HG03520 (cell line): ENCODE results near the gene PITHD1.
A peak's percentile ranks its signal among the peaks of the same experiment; 100 is the strongest.
"Not testable (repeated sequence)": the region's sequence is repeated elsewhere in the genome, so short reads cannot be mapped to it uniquely, and the experiment has no call there.

ENCODE experiments used
- ATAC-seq: cut with Tn5 transposase; IDR thresholded peaks from one replicate; pipeline ENCODE4 v1.9.1; 2021; ENCODE audit warnings: mild to moderate bottlenecking, moderate library complexity; ENCODE audit not compliant: unreplicated experiment

PITHD1 gene

DNA sequence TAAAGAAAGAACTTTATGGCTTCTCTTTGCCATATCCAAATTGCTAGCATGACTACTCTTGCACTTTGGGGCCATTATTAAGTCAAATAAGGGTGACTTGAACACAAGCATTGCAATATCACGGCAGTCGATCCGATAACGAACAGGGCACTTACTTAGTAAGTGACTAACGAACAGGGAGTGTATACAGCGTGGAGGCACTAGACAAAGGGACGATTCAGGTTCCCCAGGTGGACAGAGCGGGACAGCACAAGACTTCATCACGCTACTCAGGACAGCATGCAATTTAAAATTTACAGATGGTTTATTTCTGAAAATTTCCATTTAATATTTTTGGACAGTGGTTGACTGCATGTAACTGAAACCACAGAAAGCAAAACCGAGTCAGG, 5.4 kb upstream of the PITHD1 start:
- ATAC-seq = no peak

DNA sequence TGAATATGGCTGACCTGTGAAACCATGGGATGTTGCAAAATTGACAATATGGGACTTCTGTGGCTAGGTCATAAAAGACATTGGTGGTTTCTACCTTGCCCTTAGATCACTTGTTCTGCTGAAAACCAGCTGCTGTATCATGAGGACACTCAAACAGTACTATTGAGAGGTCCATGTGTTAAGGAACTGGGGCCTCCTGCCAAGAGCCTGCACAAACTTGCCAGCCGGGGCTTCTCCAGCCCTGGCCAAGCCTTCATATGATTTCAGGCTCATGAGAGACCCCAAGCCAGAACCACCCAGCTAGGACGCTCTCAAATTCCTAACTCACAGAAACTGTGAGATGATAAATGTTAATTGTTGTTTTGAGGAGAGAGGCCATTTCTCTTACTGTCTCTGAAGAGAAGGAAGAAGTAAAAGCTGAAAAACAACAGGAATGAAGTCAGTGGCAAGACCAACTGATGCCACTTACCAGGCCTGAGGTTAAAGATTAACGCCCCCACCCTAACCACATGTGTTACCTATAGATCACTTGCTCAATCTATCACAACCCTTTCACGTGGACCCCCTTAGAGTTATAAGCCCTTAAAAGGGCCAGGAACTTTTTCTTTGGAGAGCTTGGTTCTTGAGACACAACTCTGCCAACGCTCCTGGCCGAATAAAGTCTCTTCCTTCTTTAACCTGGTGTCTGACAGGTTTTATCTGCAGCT, 3.9 kb upstream of the PITHD1 start:
- no peak for ATAC-seq

DNA sequence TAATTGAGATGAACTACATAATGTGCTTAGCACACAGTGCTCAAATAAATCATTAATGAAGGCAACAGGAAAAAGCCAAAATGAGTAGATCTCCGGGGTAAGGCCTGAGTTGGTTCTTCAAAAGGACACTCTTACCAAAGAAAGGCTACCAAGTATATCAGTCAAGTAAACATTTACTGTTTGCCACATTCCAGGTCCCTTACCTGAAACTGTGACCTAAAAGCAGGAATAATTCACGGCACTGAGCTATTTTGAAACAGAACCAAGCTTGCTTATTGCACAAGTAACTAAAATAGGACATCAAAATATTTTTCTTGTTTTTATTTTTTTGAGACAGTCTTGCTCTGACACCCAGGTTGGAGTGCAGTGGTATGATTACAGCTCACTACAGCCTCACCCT, 2.0 kb upstream of the PITHD1 start:
- ATAC-seq = no peak

DNA sequence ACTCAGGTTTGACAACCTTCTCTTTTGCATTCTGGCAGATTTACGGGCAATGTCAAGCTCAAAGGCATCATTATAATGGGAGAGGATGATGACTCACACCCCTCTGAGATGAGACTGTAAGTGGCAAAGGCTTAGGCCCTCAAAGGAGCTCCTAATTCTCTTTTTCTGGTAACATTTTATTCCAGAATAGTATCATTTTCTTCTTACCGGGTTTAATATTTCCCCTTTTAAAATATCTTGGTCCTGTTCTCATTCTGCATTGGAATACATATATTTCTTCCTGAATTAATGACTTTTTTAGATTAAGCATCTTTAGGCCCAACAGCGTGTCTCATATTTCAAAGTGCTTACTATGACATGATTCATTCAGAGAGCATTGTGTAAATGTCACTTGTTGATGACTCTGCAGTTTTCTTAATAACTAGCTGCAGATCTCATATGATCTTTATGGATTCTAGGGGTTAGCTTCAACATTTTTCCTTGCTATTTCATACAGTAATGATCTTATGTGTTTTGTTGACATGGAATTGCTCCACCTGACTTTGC, 1.7 kb downstream of the PITHD1 start:
- no peak for ATAC-seq

DNA sequence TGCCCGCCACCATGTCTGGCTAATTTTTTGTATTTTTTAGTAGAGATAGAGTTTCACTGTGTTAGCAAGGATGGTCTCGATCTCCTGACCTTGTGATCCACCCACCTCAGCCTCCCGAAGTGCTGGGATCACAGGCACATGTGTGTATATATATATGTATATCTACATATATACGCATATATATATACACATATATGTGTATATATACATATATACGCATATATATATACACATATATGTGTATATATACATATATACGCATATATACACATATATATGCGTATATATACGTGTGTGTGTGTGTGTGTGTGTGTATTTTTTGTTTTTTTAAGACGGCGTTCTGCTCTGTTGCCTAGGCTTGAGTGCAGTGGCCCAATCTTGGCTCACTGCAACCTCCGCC, 4.9 kb downstream of the PITHD1 start:
- not testable (repeated sequence) for ATAC-seq

DNA sequence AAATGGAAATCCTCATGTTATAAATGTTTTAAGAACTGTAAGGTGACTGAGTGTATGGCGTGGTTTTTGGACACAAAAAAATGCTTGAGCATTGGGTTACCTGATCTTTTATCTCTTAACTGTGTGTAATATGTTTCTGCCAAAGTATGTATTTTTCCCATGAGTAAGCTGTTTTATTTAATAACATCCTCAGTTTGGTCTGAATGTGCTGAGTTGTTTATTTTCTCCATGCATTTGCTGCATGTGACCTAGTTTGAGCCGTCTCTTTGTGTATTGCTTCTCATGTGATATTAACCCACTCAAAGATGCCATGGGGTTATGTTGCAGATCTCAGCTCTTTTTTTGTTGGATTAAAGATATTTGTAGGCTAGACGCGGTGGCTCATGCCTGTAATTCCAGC, 6.6 kb downstream of the PITHD1 start:
- ATAC-seq = no peak

DNA sequence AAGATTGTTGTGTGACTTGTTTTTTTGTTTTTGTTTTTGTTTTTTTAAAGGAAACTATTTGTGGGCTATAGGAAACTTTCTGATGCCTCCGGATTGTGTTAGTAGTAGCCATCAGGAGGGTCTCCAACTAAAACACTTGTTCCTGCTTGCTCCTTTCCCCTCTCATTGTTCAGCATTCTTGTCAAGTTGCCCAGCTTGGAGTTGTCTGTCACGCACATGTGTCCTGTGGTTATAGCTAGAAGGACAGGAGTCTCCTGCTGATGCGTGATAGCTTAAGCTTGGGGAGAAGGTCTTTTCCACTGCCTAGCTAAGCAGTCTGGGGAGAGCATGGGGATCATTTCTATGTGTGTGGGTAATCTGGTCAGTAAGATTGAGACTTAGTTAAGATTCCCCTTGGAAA, 9.5 kb downstream of the PITHD1 start:
- ATAC-seq = no peak

DNA sequence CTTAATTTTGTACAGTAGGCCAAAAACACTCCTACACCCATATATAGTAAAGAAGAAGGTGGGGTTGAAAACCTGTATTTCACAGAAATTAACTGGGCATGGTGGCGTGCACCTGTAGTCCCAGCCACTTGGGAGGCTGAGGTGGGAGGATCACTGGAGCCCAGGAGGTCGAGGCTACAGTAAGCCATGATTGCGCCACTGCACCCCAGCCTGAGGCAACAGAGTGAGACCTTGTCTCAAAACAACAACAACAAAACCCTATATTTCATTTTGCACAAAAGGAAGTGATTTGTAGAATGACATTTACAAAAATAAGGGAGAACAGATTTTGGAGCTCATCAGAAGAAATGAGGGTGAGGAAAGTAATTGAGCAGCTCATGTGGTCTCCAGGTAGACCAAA, 10.5 kb downstream of the PITHD1 start:
- no peak for ATAC-seq

DNA sequence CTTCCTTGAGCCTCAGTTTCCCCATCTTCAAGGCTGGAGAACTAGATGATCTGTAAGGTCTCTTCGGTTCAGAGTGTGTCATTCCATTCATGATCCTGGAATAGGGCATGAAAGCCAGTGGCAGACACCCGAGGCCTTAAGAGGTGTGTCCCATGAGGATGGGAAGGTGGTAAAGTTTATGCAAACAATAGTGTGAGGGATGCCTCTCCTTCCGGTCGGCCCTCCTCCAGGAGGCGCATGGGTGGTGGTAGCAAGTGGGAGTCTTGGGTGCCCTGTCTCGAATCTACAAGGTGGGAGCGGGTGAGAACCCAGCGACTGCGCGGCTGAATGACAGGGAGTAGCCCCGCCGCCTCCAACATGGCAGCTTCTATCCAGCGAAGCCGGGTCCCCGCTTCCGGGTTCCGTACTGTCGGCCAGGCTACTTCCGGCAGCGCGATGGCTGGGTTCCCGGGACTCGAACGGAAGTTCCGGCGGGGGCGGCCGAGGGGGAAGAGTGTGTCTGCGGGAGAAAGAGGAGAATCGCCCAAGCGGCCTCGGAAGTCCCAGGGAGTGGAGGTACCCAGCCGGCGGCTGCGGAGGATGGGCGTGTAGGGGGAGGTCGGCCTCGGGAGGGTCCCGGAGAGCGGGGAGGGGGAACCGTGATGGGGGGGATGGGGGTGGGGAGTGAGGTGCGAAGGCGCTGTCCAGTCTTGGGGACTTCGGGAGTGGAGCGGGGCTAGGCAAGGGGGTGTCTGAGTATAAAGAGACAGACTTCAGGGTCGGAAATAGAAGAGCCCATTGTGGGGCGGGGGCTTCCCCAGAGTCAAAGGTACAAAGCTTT, 12.7 kb downstream of the PITHD1 start, which contains the start of gene LYPLA2:
LYPLA2 (plus strand) TSS at position 450 of the 820 bp plus-strand sequence. CDS start 1,538 bp downstream, outside the sequence.
- ATAC-seq = peak; percentile 78

DNA sequence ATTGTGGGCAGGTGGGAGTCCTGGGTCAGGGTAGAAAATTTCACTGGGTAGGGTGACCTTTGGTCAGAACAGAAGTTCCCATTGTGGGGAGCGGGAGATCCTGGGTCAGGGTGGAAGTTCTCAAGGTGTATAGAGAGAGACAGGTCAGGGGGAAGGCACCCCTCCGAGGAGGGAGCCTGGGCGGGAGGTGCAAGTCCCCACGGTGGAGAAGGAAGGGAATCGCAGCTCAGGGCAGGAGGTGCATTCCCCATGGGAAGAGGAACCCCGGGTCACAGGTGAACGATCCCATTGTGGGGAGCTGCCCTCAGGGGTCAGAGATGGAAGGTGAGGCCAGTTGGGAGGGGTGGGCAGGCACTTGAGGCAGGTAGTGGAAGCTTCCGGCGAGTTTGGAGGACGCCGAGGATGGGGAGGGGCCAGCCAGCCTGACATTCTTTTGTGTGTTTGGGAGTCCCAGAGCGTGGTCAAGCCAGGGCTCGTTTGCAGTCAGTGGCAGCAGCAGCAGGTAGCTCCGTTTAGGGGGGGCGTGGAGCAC, 13.4 kb downstream of the PITHD1 start:
- no peak for ATAC-seq

DNA sequence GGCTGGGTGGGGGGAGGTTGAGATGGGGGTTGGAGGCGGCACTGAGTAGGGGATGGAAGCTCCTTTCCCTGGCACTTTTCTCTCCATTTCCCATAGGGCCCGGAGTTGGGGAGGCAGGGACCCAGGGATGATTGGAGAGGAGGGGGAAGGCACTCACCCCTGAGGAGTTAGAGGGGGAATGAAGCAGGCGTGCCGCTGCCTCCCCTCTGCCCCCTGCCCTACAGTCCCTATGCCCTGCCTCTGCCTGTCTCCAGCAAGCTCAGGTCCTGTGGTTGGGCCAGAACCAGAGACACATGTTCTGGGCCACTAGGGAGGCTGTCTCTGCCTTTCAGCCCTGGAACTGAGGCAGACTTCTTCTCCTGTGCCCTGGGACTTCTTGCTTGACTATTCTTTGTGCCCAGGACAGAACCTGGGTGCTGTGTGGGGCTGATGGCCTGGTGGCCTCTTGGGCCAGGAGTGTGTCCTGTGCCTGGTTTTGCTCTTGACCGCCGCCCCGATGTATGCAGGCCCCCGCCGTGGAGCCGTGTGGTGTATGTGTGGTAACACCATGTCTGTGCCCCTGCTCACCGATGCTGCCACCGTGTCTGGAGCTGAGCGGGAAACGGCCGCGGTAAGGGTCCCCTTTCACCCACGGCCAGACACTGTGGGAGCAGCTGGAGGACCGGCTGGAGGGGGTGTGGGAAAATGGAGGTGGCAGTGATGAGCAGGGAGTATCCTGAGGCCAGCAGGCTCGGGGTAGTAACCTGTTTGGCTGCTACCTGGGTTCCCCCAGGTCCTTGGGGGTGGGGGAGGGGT, 14.1 kb downstream of the PITHD1 start:
- ATAC-seq = no peak

DNA sequence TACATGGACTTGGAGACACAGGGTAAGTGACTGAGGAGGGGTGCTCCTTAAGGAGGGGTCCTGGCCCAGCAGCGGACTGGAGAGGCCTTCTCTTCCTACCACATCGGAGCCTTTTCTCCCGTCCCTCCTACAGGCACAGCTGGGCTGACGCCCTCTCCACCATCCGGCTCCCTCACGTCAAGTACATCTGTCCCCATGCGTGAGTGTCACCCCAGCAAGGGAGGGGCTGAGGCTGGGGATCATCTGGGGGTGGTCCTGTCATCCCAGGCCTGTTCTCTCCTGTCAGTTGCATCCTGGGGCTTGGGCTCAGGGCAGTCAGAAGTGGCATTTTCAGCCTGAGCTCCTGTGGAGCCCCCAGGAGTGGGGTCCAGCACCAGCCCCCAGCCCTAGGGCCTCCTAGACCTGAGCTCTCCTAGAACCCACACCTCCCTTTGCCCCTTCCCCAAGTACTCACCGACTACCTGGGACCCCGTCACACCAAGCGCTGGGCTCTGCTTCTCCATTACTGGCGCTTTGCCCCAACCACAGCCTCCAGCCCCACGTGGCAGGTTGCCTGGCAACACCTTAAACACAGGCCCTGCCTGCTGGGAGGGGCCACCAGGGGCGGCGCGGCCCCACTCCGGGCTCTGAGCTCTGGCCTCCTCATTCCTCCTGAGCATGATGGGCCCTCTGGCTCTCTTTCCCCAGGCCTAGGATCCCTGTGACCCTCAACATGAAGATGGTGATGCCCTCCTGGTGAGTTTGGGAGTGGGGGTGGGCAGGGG, 15.0 kb downstream of the PITHD1 start:
- no peak for ATAC-seq

DNA sequence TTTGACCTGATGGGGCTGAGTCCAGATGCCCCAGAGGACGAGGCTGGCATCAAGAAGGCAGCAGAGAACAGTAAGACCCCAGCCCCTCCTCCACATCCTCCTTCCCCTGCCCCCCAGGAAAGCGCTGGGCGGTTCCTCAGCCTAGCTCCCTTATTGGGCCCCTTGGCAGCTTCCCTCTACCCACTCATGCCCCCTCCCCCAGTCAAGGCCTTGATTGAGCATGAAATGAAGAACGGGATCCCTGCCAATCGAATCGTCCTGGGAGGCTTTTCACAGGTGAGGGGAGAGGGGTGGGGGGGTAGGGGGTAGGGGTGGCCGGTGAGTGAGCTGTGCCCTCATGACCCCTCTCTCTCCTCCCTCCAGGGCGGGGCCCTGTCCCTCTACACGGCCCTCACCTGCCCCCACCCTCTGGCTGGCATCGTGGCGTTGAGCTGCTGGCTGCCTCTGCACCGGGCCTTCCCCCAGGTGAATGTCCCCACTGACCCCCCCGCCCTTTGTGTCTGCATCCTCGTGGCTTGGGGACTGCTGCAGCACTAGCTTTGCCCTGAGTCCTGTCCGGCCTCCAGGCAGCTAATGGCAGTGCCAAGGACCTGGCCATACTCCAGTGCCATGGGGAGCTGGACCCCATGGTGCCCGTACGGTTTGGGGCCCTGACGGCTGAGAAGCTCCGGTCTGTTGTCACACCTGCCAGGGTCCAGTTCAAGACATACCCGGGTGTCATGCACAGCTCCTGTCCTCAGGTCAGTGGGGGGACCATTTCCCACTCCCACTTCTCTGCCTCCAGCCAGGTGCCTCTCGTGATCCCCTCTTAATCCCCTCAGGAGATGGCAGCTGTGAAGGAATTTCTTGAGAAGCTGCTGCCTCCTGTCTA, 15.9 kb downstream of the PITHD1 start:
- no peak for ATAC-seq

DNA sequence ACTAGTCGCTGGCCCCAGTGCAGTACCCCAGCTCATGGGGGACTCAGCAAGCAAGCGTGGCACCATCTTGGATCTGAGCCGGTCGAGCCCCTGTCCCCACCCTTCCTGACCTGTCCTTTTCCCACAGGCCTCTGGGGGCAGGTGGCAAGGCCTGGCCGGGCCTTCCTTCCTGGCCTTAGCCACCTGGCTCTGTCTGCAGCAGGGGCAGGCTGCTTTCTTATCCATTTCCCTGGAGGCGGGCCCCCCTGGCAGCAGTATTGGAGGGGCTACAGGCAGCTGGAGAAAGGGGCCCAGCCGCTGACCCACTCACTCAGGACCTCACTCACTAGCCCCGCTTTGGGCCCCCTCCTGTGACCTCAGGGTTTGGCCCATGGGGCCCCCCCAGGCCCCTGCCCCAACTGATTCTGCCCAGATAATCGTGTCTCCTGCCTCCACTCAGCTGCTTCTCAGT, 16.5 kb downstream of the PITHD1 start:
- not testable (repeated sequence) for ATAC-seq

DNA sequence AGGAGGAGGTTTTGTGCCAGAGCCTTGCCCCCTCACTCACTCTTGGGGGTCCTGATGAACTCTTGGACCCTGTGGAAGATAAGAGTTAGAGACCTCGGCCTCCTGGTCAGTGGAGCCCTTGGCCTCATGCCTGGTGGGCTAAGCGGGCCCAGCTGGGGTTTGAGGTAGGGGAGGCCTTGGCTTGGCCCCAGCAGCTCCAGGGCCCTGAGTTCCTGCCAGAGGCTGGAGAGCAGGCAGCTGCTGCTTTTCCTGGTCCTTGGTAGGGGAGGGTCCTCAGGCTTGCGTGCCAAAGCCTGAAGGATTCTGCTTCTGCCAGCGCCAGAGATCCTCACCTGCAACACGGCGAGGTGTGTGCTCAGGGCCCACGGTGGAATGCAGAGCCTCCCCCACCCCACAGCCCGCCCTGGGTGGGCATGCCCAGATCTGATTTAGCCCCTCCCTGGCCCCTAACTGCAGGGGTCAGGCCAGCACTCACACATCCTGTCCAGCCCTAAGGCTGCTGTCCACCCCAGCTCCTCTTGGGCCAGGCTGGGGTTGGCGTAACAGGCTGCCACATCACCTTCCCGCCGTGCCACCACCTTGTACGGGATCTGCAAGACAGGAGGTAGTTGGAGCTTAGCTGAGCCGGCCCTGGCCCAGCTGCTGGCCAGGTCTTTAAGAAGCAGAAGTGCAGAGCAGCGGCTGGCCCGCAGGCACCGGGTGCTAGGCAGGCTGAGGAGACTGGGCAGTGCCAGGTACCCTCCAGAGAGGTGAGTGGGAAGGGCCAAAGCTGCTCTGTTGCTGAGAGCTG, 17.7 kb downstream of the PITHD1 start:
- no peak for ATAC-seq

DNA sequence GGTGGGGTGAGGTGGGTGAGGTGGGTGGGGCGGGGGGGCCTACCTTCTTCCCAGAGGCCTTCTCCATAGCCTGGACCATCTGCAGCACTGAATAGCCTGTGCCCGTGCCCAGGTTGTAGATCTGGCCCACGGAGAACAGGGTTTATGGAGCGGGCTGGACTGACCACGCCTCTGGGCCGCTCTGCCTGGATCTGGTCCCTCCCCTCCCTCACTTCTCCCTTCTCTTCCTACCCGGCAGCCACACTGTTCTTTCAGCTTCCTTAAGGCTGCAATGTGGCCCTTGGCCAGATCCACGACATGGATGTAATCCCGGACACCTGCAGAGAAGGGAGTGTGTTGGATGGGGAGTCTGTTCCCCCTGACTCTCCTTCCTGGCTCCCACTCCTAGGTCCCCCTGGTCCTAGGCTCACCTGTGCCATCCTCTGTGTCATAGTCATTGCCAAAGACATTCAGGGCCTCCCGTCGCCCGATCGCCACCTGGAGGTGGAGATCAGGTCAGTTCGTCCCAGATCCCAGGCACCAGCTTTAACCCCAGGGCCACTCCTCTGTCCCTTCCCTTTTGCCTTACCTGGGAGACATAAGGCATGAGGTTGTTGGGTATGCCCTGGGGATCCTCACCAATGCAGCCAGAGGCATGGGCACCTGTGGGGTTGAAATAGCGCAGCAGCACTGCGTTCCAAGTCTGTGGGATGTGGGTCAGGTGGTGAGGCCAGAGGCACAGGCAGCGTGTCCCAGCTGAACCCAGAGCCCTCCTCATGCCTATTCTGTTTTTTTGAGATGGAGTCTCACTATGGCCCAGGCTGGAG, 18.5 kb downstream of the PITHD1 start:
- ATAC-seq = no peak
